NCI-H146 (cell line): Measurements from ENCODE around the gene GRID1.
A peak's percentile ranks its signal among the peaks of the same experiment; 100 is the strongest.

Experiments used
- DNase-seq: peaks from one replicate; lab custom pipeline; 2025; lab: John Stamatoyannopoulos, UW

GRID1 gene

GRCh38 chr10:85925201-85925750 lies 441.3 kb downstream of the GRID1 start:
- DNase-seq = no peak

- no peak for DNase-seq
These were observed 442.1 kb downstream of the GRID1 start for GRCh38 chr10:85924382-85925102.

- no peak for DNase-seq
These were observed 444.1 kb downstream of the GRID1 start for GRCh38 chr10:85922356-85923129.

- no peak for DNase-seq
These were observed 444.8 kb downstream of the GRID1 start for GRCh38 chr10:85921789-85922188.

GRCh38 chr10:85920311-85920710 lies 446.3 kb downstream of the GRID1 start:
- DNase-seq = no peak

- peak; percentile 13 for DNase-seq
These were observed 447.0 kb downstream of the GRID1 start for GRCh38 chr10:85919491-85920021.

GRCh38 chr10:85918371-85918770 lies 448.2 kb downstream of the GRID1 start:
- no peak for DNase-seq

GRCh38 chr10:85917601-85918000 lies 449.0 kb downstream of the GRID1 start:
- DNase-seq = no peak

GRCh38 chr10:85916994-85917573 lies 449.5 kb downstream of the GRID1 start:
- DNase-seq = peak; percentile 93

GRCh38 chr10:85916286-85916685 lies 450.3 kb downstream of the GRID1 start:
- peak; percentile 56 for DNase-seq

GRCh38 chr10:85915245-85915846 lies 451.2 kb downstream of the GRID1 start:
- DNase-seq = no peak

- DNase-seq = no peak
These were observed 451.9 kb downstream of the GRID1 start for GRCh38 chr10:85914720-85915119.

- no peak for DNase-seq
These were observed 458.1 kb downstream of the GRID1 start for GRCh38 chr10:85908462-85908861.

GRCh38 chr10:85902051-85902450 lies 464.5 kb downstream of the GRID1 start:
- DNase-seq = no peak

GRCh38 chr10:85901599-85901998 lies 465.0 kb downstream of the GRID1 start:
- DNase-seq = no peak

GRCh38 chr10:85900487-85900886 lies 466.1 kb downstream of the GRID1 start:
- DNase-seq = no peak

GRCh38 chr10:85900061-85900460 lies 466.5 kb downstream of the GRID1 start:
- DNase-seq = no peak

- DNase-seq = no peak
These were observed 475.1 kb downstream of the GRID1 start for GRCh38 chr10:85891472-85891871.

GRCh38 chr10:85888559-85888958 lies 478.0 kb downstream of the GRID1 start:
- no peak for DNase-seq

- no peak for DNase-seq
These were observed 478.6 kb downstream of the GRID1 start for GRCh38 chr10:85888004-85888403.

GRCh38 chr10:85874208-85874607 lies 492.4 kb downstream of the GRID1 start:
- no peak for DNase-seq

- no peak for DNase-seq
These were observed 493.5 kb downstream of the GRID1 start for GRCh38 chr10:85873063-85873462.
